Measurements from ENCODE around the gene MORN5. TPM values are rescaled to one million over a fixed set of nuclear protein-coding genes. Genes with fewer than 3 reads are reported as not detected.
"Not testable (repeated sequence)": the region's sequence is repeated elsewhere in the genome, so short reads cannot be mapped to it uniquely, and the experiment has no call there.

MORN5 gene
- total and polyA plus RNA-seq, 8 donors = 3.3 to 80.4 (median 13.6) TPM; not detected in 5

- H3K4me3 ChIP-seq = no peak overlapping the region
- H3K9me3 ChIP-seq = no peaks in the 10 kb centered on the region
- no peak overlapping the region for H3K27ac ChIP-seq
- H3K4me1 ChIP-seq = no peaks in the 10 kb centered on the region
- intact Hi-C loops (cut with DNase I; ENCODE audit: low total_unique reads) = no loop called here
- no peak for DNase-seq
- H3K27me3 ChIP-seq = peaks cover 0 to 26% (median 0%) of the 10 kb centered on the region in 3 donors
- no peaks in the 10 kb centered on the region for H3K36me3 ChIP-seq
- no peak for TF ChIP-seq CTCF (IDR thresholded peaks at IDR 0.05)
- 87 to 93% (median 90%) methylated on average over 8 to 10 of the region's 10 CpGs for WGBS, 5 donors
Observed at GRCh38 chr9:122116448-122117173, 43.1 kb upstream of the MORN5 start.

- H3K4me1 ChIP-seq; DNase-seq; H3K27ac ChIP-seq; H3K9me3 ChIP-seq; H3K36me3 ChIP-seq; H3K4me3 ChIP-seq; intact Hi-C loops (cut with DNase I; ENCODE audit: low total_unique reads): not testable (repeated sequence)
- H3K27me3 ChIP-seq = peaks cover 0 to 26% (median 0%) of the 10 kb centered on the region in 3 donors
- WGBS, 5 donors = 73 to 83% (median 76%) methylated on average over 9 of the region's 9 CpGs
Observed at GRCh38 chr9:122117241-122117640, 42.5 kb upstream of the MORN5 start.

GRCh38 chr9:122118343-122119165 lies 41.2 kb upstream of the MORN5 start:
- intact Hi-C loops (cut with DNase I; ENCODE audit: low total_unique reads) = no loop called here

GRCh38 chr9:122119166-122119521 lies 40.6 kb upstream of the MORN5 start:
- intact Hi-C loops (cut with DNase I; ENCODE audit: low total_unique reads) = no loop called here
- TF ChIP-seq POLR2AphosphoS5 (IDR thresholded peaks at IDR 0.05) (no peak), POLR2A (IDR thresholded peaks at IDR 0.05) (no peak), CTCF (IDR thresholded peaks at IDR 0.05) (no peak)
- Histone ChIP-seq H3K27me3 (peaks cover 0 to 22% (median 0%) of the 10 kb centered on the region in 3 donors), H3K27ac (no peak overlapping the region), H3K4me3 (no peak overlapping the region), H3K4me1 (no peaks in the 10 kb centered on the region), H3K9me3 (no peaks in the 10 kb centered on the region), H3K36me3 (no peaks in the 10 kb centered on the region)
- 85 to 93% (median 90%) methylated on average over 13 of the region's 13 CpGs for whole genome bisulfite sequencing, 5 donors
- no peak for DNase-seq

More at GRCh38 chr9:122118343-122119165, 41.2 kb upstream of the MORN5 start:
- Histone ChIP-seq H3K4me1 (no peaks in the 10 kb centered on the region), H3K4me3 (no peak overlapping the region), H3K9me3 (no peaks in the 10 kb centered on the region), H3K27ac (no peak overlapping the region), H3K36me3 (no peaks in the 10 kb centered on the region), H3K27me3 (peaks cover 0 to 26% (median 0%) of the 10 kb centered on the region in 3 donors)
- WGBS, 5 donors = 50 to 73% (median 69%) methylated on average over 5 of the region's 5 CpGs
- no peak for DNase-seq
- TF ChIP-seq POLR2A (IDR thresholded peaks at IDR 0.05) = no peak

GRCh38 chr9:122119721-122120120 lies 40.0 kb upstream of the MORN5 start:
- H3K9me3 ChIP-seq = no peaks in the 10 kb centered on the region
- DNase-seq = no peak
- no peaks in the 10 kb centered on the region for H3K36me3 ChIP-seq
- 89 to 95% (median 93%) methylated on average over 4 to 5 of the region's 5 CpGs for WGBS, 5 donors
- no peak overlapping the region for H3K4me3 ChIP-seq
- peaks cover 0 to 22% (median 0%) of the 10 kb centered on the region in 3 donors for H3K27me3 ChIP-seq
- H3K4me1 ChIP-seq = no peaks in the 10 kb centered on the region
- intact Hi-C loops (cut with DNase I; ENCODE audit: low total_unique reads) = loop anchor here (10.0 kb wide), 2 partner anchors 145 to 325 kb away; partner anchors contain the start of genes MRRF and RBM18
- no peak overlapping the region for H3K27ac ChIP-seq
- TF ChIP-seq EP300 (IDR thresholded peaks at IDR 0.05) = no peak
- TF ChIP-seq POLR2AphosphoS5 (IDR thresholded peaks at IDR 0.05) = no peak
- no peak for TF ChIP-seq CTCF (IDR thresholded peaks at IDR 0.05)
- TF ChIP-seq POLR2A (IDR thresholded peaks at IDR 0.05) = no peak

All from stomach (tissue), 9 donors.